NCI-H2227 (cell line): ENCODE measurements around the gene IL17RB.

Source experiments
- DNase-seq: peaks from one replicate; lab custom pipeline; 2025; ENCODE audit not compliant: unreplicated experiment; lab: John Stamatoyannopoulos, UW

Gene IL17RB

DNA sequence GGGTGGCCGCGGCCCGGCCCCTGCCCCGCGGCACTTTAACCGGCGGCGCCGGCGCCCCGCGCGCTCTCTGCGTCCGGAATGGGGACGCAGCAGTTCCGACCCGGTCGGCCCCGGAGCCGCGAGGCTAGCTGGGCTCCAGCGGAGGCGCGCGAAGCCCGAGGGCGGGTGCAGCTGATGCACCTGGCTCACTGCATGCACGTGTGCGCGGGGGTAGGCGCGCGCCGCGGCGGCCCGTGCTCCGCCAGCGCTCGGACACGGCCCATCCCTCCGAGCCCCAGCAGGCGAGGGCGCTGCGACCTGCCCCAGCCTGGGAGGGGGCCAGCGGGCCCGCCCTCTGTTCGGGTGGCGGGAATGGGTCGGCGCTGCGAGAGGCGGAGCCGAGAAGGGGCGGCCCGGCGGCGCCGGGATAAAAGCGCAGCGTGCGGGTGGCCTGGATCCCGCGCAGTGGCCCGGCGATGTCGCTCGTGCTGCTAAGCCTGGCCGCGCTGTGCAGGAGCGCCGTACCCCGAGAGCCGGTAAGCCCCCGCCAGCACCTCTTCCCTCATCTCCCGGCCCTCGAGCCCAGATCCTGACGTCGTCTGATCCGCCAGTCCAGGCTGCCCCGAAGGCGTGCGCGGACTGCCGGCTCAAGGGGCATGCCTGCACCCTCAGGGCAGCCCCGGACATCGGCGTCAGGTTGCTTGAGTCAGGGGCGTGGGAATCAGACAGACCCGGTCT, at the start of gene IL17RB, which contains the start of gene CHDH:
Gene IL17RB (plus strand): TSS at position 435 of the 717 bp plus-strand sequence. CDS start 21 bp downstream, at position 456.
Gene CHDH (minus strand): TSS at position 286 of the 717 bp plus-strand sequence. CDS start 22,411 bp downstream, outside the sequence.
- DNase-seq: peak; percentile 70

DNA sequence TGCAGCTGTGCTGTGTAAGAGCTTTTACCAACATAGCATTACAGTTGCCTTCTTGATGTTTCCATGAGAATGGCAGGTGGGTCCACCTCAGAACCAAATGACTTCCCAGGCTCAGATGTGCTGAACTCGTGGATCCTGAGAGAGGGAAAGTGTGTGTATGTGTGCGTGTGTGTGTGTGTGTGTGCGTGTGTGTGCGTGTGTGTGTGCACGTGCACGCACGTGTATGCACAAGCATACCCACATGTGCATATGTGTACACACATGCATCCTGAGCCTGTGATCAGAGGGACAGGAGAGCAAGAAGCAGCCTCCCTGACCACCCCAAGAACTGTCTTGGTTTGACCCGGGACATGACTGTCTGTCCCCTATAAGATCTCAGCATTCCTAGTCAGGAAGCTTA, 48.2 kb upstream of the IL17RB start:
- no peak for DNase-seq

- DNase-seq: no peak
Observed at GRCh38 chr3:53799338-53799865, 47.0 kb upstream of the IL17RB start.

GRCh38 chr3:53800041-53800906, 46.1 kb upstream of the IL17RB start:
- no peak for DNase-seq

DNA sequence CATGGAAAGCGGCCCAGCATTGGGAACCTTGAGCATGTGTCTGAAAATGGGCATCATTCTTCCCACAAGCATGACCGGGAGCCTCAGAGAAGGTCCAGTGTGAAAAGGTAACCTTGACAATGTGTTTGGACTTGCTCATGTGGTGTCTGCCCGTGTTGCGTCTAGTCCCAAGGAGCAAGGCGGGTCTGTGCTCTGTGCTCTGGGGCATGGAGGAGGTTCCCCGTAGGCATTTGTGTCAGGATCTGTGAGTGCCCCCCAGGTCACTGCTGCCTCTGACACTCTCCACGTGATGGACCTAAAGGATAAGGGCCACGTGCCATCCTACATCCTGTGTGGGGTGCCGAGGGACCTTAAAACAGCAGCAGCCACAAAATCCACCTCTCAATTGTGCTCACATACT, 45.0 kb upstream of the IL17RB start:
- no peak for DNase-seq

DNA sequence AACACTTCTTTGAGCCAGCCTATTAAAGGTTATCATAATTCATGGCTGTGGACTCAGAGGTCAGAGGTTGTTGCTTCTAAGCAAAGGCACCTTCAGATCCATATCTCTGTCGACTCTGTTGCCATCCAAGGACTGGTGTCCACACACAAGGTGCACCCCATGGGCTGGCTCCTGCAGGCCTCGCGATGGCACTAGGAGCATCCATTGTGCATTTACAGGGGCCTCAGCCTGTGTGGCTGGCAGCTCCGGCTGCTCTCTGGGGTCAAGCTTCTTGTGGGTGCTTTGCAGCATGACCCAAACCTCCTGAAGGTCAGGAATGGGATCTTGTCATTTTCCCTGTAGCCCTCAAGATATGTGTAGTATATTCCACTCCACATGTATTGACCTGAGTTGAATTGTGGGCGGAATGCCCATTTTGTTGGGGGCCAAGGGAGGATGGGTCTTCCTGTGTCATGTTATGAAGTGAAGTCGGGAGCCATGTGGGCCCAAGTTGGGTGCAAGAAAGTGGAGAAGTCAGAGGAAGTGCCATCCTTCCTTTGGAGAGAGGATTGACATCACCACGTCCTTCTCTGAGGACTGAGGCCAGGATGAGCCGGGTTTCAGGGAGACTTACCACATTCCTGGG, 44.0 kb upstream of the IL17RB start:
- DNase-seq: no peak

DNA sequence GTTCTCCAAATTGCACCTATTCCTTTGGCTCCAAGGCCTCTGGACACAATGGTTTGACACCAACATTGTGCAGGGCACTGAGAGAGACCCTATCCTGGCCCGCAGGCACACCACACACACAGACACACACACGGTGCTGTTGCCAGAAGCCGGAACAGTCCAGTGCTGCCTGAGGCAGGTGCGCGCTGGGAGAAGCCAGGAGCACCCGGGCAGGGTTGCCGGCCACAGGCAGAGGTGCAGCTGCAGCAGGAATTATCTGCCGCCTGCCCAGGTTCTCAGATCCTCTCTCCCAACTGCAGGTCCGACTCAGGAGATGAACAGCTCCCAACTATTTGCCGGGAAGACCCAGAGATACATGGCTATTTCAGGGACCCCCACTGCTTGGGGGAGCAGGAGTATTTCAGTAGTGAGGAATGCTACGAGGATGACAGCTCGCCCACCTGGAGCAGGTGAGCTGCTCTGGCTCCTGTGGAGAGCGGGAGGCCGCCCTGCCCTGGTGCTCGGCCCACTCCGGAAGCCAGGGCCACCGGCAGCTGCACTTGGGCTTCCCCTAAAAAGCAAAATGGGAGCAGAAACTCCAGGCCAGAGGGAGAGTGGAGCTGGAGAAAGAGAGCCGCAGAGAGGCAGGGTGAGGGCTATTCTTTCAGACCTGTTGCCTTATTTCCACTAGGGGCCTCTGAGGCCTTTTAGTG, 43.1 kb upstream of the IL17RB start:
- no peak for DNase-seq

GRCh38 chr3:53803816-53804695, 42.3 kb upstream of the IL17RB start:
- no peak for DNase-seq

- no peak for DNase-seq
Observed at GRCh38 chr3:53804697-53805462, 41.5 kb upstream of the IL17RB start.

- DNase-seq: no peak
Observed at GRCh38 chr3:53805463-53806159, 40.8 kb upstream of the IL17RB start.

DNA sequence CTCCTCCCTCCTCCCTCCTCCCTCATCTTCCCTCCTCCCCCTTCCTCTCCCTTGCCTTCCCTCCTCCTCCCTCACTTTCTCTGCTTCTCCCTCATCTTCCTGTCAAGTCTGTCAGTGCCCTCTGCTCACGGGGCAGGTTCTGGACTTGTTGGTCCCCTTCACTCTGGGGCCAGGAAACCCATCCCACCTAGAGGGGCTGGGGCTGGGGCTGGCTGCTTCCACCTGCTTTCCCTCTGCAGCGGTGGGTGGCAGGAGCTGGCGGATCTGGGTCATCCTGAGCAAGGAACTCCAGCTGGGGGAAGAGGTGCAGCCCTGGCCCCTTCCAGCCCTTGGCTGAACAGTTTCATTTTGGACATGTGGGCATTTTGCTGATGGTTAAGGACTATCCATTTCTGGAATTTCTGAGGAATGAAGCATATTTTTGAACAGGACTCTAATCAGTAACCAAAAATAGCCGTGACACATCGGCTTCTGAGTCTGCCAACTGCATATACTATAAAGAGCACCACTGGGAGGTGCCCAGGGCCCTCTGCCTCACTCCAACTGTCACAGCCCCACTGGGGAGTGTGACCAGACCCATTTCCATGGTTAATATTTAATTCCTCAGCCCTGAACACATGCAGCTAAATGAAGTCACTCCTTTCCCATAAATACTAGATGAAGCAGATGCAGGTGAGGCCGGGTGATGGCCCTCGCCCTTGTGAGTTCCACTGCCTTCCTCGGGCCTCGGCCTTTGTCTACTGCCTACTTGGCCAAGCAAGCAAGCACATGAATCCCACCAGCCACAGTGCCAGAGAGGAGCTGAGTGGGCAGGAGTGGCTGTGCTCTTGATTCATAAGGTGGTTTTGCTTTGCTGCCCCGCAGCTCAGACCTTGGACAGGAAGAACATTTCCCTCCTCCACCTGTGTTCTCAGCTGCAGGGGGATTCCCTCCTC, 39.9 kb upstream of the IL17RB start:
- DNase-seq: no peak

- no peak for DNase-seq
Observed at GRCh38 chr3:53807117-53807810, 39.1 kb upstream of the IL17RB start.

DNA sequence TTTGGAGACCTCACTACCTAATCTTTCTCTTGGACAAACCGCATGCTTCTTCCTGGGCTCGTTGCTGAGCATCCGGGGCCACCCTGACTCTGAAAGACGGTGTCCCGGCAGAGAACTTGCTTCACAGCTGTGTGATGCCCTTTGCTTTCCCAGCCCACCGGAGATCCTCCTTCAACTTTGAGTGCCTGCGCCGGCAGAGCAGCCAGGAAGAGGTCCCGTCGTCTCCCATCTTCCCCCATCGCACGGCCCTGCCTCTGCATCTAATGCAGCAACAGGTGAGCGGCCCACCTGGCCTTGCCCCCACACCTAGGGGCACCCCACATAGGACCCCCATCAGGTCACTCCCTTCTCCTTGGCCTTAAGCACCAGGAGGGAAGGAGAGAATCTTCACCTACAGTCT, 37.9 kb upstream of the IL17RB start:
- DNase-seq: no peak

- no peak for DNase-seq
Observed at GRCh38 chr3:53809267-53809666, 37.1 kb upstream of the IL17RB start.

GRCh38 chr3:53809764-53810400, 36.5 kb upstream of the IL17RB start:
- DNase-seq: no peak
